SJSA1 (cell line): ENCODE results near the gene PDE11A. TPM values are rescaled to one million over a fixed set of nuclear protein-coding genes. Genes with fewer than 3 reads are reported as not detected.

Source experiments
- DNase-seq, 2 experiments: peaks; one replicate each; pipeline ENCODE4 v3.0.0-alpha.2; 2015 to 2020; ENCODE audit warnings: low spot score in 2 of 2, low read depth in 1 of 2
- H3K27ac ChIP-seq: fragments of 250-450 bp; sonication (Bioruptor Pico); 2 replicates; pipeline ENCODE4 v1.5.1; 2020; ENCODE audit warnings: mild to moderate bottlenecking, moderate library complexity
- H3K27me3 ChIP-seq: fragments of 250-450 bp; sonication (Bioruptor Pico); replicated peaks from 2 replicates; pipeline ENCODE4 v1.5.1; 2020; ENCODE audit warnings: mild to moderate bottlenecking, moderate library complexity
- H3K36me3 ChIP-seq: fragments of 250-450 bp; sonication (Bioruptor Pico); 2 replicates; pipeline ENCODE4 v1.5.1; 2020; ENCODE audit warnings: mild to moderate bottlenecking
- H3K4me1 ChIP-seq: fragments of 250-450 bp; sonication (Bioruptor Pico); replicated peaks from 2 replicates; pipeline ENCODE4 v1.6.1; 2021; ENCODE audit warnings: mild to moderate bottlenecking
- H3K4me3 ChIP-seq: fragments of 250-450 bp; sonication (Bioruptor Pico); 2 replicates; pipeline ENCODE4 v1.5.1; 2020; ENCODE audit warnings: mild to moderate bottlenecking
- H3K9me3 ChIP-seq: fragments of 250-450 bp; sonication (Bioruptor Pico); replicated peaks from 2 replicates; pipeline ENCODE4 v1.5.1; 2020; ENCODE audit warnings: mild to moderate bottlenecking
- total RNA-seq: library from RNA; depleted of rRNA; stranded (reverse); fragments of >200 nt; shearing (Covaris generic); gene quantifications from 2 replicates; pipeline ENCODE4 v1.2.3, GENCODE V29; 2014

Gene PDE11A
- total RNA-seq, 1 experiment from 2014 or later = 0.42 TPM

GRCh38 chr2:177600917-177601316, 471.7 kb downstream of the PDE11A start:
- Histone ChIP-seq H3K36me3 (no peaks in the 10 kb centered on the region), H3K9me3 (no peaks in the 10 kb centered on the region), H3K27ac (no peak overlapping the region), H3K27me3 (no peaks in the 10 kb centered on the region; the same call in 1 of the 2 replicates), H3K4me1 (peaks cover 4% of the 10 kb centered on the region; the same call in 1 of the 2 replicates), H3K4me3 (no peak overlapping the region)
- DNase-seq = no peak

- Histone ChIP-seq H3K36me3 (no peaks in the 10 kb centered on the region), H3K4me1 (peaks cover 4% of the 10 kb centered on the region; the same call in 1 of the 2 replicates), H3K4me3 (no peak overlapping the region), H3K9me3 (no peaks in the 10 kb centered on the region), H3K27ac (no peak overlapping the region), H3K27me3 (no peaks in the 10 kb centered on the region; the same call in 1 of the 2 replicates)
- DNase-seq = no peak
These were observed 472.6 kb downstream of the PDE11A start for GRCh38 chr2:177599956-177600355.

DNA sequence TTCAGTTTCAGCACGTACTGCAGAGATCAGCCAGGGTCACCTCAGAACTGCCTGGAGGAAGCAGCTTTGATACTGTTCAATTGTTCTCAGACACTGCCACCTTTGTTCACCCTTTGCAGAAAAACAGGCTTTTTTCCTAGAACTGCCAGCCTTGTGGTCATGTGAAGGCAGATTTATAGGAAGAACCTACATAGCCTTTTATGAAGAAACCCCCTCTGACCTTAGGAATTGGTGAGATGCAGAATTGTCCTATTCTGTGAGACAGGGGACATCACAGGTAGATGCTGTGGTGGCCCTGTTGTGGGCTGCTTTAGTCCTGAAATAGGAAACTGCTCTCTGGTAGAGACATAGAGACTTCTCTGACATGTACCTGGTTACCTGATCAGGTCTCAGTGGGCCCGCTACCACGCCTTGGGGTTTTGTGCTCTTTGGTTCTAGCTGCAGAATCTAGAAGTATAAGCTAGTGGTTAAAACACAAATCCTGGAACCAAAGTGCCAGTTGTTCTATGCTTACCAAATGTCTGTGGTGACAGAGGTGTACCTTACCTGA, 473.4 kb downstream of the PDE11A start:
- no peak for DNase-seq
- no peak overlapping the region for H3K27ac ChIP-seq
- peaks cover under 1% of the 10 kb centered on the region; the same call in 1 of the 2 replicates for H3K4me1 ChIP-seq
- H3K9me3 ChIP-seq = no peaks in the 10 kb centered on the region
- no peak overlapping the region for H3K4me3 ChIP-seq
- H3K27me3 ChIP-seq = no peaks in the 10 kb centered on the region; the same call in 1 of the 2 replicates
- H3K36me3 ChIP-seq = no peaks in the 10 kb centered on the region

- no peaks in the 10 kb centered on the region for H3K36me3 ChIP-seq
- H3K27me3 ChIP-seq = no peaks in the 10 kb centered on the region; the same call in 1 of the 2 replicates
- no peak overlapping the region for H3K4me3 ChIP-seq
- DNase-seq = no peak
- H3K27ac ChIP-seq = no peak overlapping the region
- no peaks in the 10 kb centered on the region for H3K4me1 ChIP-seq
- no peaks in the 10 kb centered on the region for H3K9me3 ChIP-seq
These were observed 474.0 kb downstream of the PDE11A start for GRCh38 chr2:177598326-177599138.

GRCh38 chr2:177597759-177598158, 474.8 kb downstream of the PDE11A start:
- Histone ChIP-seq H3K27ac (no peak overlapping the region), H3K9me3 (no peaks in the 10 kb centered on the region), H3K4me1 (no peaks in the 10 kb centered on the region), H3K4me3 (no peak overlapping the region), H3K27me3 (no peaks in the 10 kb centered on the region; the same call in 1 of the 2 replicates), H3K36me3 (no peaks in the 10 kb centered on the region)
- DNase-seq = no peak

GRCh38 chr2:177596866-177597265, 475.7 kb downstream of the PDE11A start:
- Histone ChIP-seq H3K36me3 (no peaks in the 10 kb centered on the region), H3K4me1 (no peaks in the 10 kb centered on the region), H3K9me3 (no peaks in the 10 kb centered on the region), H3K27me3 (no peaks in the 10 kb centered on the region; the same call in 1 of the 2 replicates), H3K27ac (no peak overlapping the region), H3K4me3 (no peak overlapping the region)
- no peak for DNase-seq

DNA sequence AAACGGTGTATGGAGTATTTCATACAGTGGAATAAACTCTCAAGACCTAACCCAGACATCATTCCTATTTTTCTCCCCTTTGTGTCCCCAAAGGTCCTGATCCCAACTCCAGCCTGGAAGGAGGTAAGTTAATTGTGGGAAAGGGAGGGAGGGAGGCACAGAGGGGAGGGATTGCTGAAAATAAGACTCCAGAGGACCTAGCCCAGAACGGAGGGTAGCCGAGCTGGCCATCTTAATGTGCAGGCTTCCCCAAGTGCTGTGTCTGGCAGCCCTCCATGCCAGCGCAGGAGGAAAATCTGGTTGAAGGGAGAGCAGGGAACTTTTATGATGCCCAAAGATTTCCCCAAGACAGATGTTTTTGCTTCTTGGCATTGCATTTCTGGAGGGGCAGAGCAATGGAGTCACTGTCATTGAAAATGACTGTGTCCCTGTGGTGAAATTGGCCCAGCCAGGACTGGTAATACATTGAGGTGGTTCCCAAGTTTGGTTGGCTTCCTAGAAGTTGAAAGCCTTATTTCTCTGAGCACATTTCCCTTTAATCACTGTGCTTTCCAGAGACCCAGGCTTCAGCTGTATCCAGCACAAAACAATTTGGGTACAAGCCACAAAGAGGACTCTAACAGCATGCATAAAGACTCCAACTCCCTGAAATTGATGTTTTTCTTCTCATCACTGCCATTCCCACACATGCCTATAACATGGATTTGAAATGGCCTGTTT, 477.3 kb downstream of the PDE11A start:
- no peak for DNase-seq
- Histone ChIP-seq H3K36me3 (no peaks in the 10 kb centered on the region), H3K9me3 (no peaks in the 10 kb centered on the region), H3K27ac (no peak overlapping the region), H3K4me3 (no peak overlapping the region), H3K4me1 (no peaks in the 10 kb centered on the region), H3K27me3 (no peaks in the 10 kb centered on the region; the same call in 1 of the 2 replicates)

- H3K4me3 ChIP-seq = no peak overlapping the region
- DNase-seq = no peak
- H3K9me3 ChIP-seq = no peaks in the 10 kb centered on the region
- H3K36me3 ChIP-seq = no peaks in the 10 kb centered on the region
- H3K4me1 ChIP-seq = no peaks in the 10 kb centered on the region
- no peak overlapping the region for H3K27ac ChIP-seq
- no peaks in the 10 kb centered on the region; the same call in 1 of the 2 replicates for H3K27me3 ChIP-seq
These were observed 479.2 kb downstream of the PDE11A start for GRCh38 chr2:177593402-177593801.

DNA sequence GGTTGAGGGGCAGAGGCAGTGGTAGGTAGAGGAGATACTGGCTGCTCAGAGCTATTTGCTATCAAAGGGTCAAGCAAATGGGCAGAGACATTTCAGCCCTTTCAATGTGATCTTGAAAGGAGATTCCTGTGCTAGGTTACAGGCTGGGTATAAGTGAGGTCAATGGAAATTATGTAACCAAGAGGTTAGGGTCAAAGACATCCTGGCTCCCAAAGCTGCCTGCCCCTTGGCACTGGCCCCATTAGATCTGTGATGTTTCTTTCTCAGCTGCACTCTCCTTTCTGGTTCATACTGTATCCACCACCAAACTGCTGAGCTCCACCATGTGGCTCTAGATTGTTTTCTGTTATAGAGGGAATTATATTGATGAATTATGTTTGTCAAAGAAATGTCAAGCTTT, 479.6 kb downstream of the PDE11A start:
- Histone ChIP-seq H3K9me3 (no peaks in the 10 kb centered on the region), H3K4me1 (no peaks in the 10 kb centered on the region), H3K36me3 (no peaks in the 10 kb centered on the region), H3K27ac (no peak overlapping the region), H3K4me3 (no peak overlapping the region), H3K27me3 (no peaks in the 10 kb centered on the region; the same call in 1 of the 2 replicates)
- DNase-seq = no peak

- DNase-seq = no peak
- Histone ChIP-seq H3K36me3 (no peaks in the 10 kb centered on the region), H3K9me3 (no peaks in the 10 kb centered on the region), H3K4me1 (no peaks in the 10 kb centered on the region), H3K27ac (no peak overlapping the region), H3K4me3 (no peak overlapping the region), H3K27me3 (no peaks in the 10 kb centered on the region)
These were observed 480.2 kb downstream of the PDE11A start for GRCh38 chr2:177592397-177592796.

DNA sequence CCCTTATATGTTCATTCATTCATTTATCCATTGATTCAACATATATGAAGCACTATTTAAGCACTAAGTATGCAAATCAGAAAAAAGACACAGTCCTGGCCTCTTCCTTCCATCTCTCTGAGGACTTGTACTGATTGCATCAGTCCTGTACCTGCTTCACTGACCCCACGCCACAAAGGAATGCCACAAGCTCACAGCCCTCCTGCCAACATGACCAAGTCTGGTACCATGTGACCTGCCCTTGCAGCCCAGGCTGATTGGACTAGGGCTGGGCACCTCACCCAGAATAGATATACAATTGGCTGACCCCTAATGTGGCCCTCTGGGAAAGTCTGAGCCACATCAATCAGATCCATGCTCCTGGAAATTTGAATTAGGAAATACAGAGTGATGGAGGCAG, 483.4 kb downstream of the PDE11A start:
- no peaks in the 10 kb centered on the region for H3K4me1 ChIP-seq
- no peaks in the 10 kb centered on the region for H3K9me3 ChIP-seq
- no peak overlapping the region for H3K4me3 ChIP-seq
- H3K27me3 ChIP-seq = no peaks in the 10 kb centered on the region
- no peaks in the 10 kb centered on the region for H3K36me3 ChIP-seq
- DNase-seq = no peak
- H3K27ac ChIP-seq = no peak overlapping the region

DNA sequence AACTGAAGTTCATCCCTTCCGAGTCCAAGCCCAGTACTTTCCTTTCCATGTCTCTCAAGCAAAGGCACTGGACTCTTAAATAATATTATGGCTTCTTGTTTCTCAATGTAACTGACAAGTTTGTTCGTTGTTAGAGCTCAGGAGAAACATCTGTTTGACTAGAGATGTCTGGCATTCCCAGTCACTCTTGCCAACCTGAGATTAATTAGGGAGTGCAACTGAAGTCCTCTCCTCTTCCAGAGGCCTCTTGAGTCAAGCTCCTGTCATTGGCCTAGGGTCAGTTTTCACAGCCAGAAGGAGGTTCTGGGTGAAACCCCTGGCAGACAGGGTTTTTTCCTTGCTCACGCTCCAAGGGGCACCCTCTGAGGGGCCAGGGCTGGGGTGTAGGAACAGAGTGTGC, 483.9 kb downstream of the PDE11A start:
- no peak for DNase-seq
- no peaks in the 10 kb centered on the region for H3K4me1 ChIP-seq
- no peaks in the 10 kb centered on the region for H3K9me3 ChIP-seq
- H3K27ac ChIP-seq = no peak overlapping the region
- no peak overlapping the region for H3K4me3 ChIP-seq
- no peaks in the 10 kb centered on the region for H3K36me3 ChIP-seq
- no peaks in the 10 kb centered on the region for H3K27me3 ChIP-seq

GRCh38 chr2:177587371-177587770, 485.2 kb downstream of the PDE11A start:
- DNase-seq = no peak
- Histone ChIP-seq H3K9me3 (no peaks in the 10 kb centered on the region), H3K4me1 (no peaks in the 10 kb centered on the region), H3K4me3 (no peak overlapping the region), H3K27me3 (no peaks in the 10 kb centered on the region), H3K27ac (no peak overlapping the region), H3K36me3 (no peaks in the 10 kb centered on the region)

GRCh38 chr2:177586154-177586553, 486.4 kb downstream of the PDE11A start:
- no peaks in the 10 kb centered on the region for H3K27me3 ChIP-seq
- no peak overlapping the region for H3K27ac ChIP-seq
- no peaks in the 10 kb centered on the region for H3K36me3 ChIP-seq
- no peaks in the 10 kb centered on the region for H3K9me3 ChIP-seq
- no peaks in the 10 kb centered on the region for H3K4me1 ChIP-seq
- no peak overlapping the region for H3K4me3 ChIP-seq
- DNase-seq = no peak
